ENCODE results near the gene ZNF133.
"Not testable (repeated sequence)": the region's sequence is repeated elsewhere in the genome, so short reads cannot be mapped to it uniquely, and the experiment has no call there.

Gene ZNF133

GRCh38 chr20:18266282-18266681 lies 22.0 kb upstream of the ZNF133 start:
- H3K4me3 ChIP-seq (ENCODE audit: control insufficient read depth, low read depth, low read length): no peak overlapping the region
- TF ChIP-seq CTCF (IDR thresholded peaks at IDR 0.05; ENCODE audit: control insufficient read depth, insufficient read depth, low read depth, low read length, missing control alignments): no peak
- no peak for DNase-seq (ENCODE audit: low read depth)

DNA sequence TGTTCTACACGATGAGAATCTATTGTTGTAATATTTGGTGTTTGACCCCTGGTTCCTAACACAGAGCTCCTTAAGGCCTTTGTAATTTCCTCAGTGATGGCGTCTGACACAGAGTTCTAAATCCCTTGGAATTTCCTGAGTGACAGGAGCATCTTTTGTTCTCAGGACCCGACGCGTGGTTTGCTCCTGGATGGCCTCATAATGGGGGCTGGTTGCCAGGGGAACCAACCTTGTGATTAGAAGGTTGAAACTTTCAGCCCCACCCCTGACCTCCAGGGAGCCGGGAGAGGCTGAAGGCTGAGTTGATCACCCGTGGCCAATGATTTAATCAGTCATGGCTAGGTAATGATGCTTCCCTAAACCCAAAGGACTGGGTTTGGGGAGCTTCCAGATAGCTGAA lies 20.5 kb upstream of the ZNF133 start:
- no peak for DNase-seq (ENCODE audit: low read depth)
- no peak for TF ChIP-seq CTCF (IDR thresholded peaks at IDR 0.05; ENCODE audit: control insufficient read depth, insufficient read depth, low read depth, low read length, missing control alignments)
- H3K4me3 ChIP-seq (ENCODE audit: control insufficient read depth, low read depth, low read length): no peak overlapping the region

- H3K4me3 ChIP-seq (ENCODE audit: control insufficient read depth, low read depth, low read length): no peak overlapping the region
- TF ChIP-seq CTCF (IDR thresholded peaks at IDR 0.05; ENCODE audit: control insufficient read depth, insufficient read depth, low read depth, low read length, missing control alignments): no peak
- DNase-seq (ENCODE audit: low read depth): no peak
These were observed 17.2 kb upstream of the ZNF133 start for GRCh38 chr20:18271160-18271559.

DNA sequence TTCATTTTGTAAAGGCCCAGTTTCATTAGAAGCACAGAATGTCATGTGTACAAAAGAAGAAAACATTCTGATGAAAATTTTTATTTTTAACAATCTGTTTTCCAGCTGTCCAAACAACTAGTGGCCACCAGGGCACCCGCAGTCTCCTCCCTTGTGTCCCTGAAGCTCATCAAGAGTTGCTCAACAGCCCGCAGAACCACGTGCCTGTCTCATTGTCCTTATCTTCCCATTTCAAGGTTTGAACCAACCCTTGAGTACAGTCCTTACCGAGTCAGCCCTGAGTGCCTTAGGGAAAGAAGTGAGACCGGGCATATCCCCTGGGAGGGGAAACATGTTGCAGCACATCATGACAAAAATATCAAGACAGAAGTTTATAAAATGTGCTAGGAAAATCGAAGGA lies 15.9 kb upstream of the ZNF133 start:
- no peak for DNase-seq (ENCODE audit: low read depth)
- H3K4me3 ChIP-seq (ENCODE audit: control insufficient read depth, low read depth, low read length): no peak overlapping the region
- no peak for TF ChIP-seq CTCF (IDR thresholded peaks at IDR 0.05; ENCODE audit: control insufficient read depth, insufficient read depth, low read depth, low read length, missing control alignments)

DNA sequence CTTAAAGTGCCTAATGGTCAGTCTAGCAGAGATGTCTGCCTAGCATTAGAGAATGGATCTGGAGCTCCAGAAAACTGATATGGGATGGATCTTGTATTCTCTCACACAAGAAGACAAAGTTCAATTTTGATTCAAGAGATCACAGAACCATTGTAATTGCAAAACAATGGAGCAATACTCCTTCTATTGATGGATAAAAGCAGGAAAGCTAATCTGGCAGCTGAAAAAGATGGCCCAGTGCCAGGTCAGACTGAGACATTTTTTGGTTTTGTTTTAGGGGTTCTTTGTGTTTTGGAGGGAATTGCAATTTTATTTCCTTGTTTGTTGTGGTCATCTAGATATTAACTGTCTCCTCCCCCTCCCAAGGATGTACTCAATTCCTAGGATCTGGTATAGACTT lies 14.6 kb upstream of the ZNF133 start:
- no peak for DNase-seq (ENCODE audit: low read depth)
- TF ChIP-seq CTCF (IDR thresholded peaks at IDR 0.05; ENCODE audit: control insufficient read depth, insufficient read depth, low read depth, low read length, missing control alignments): no peak
- no peak overlapping the region for H3K4me3 ChIP-seq (ENCODE audit: control insufficient read depth, low read depth, low read length)

DNA sequence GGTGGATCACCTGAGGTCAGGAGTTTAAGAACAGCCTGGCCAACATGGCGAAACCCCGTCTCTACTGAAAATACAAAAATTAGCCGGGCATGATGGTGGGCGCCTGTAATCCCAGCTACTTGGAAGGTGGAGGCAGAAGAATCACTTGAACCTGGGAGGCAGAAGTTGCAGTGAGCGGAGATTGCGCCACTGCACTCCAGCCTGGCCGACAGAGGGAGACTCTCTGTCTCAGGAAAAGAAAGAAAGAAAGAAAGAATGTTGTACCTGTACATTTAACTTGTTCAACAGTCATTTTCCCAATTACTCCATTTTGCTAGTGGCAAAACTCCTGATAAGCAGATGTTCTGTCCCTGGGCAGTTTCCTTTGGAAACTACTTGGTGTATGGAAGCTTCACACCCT lies 12.4 kb upstream of the ZNF133 start:
- not testable (repeated sequence) for DNase-seq (ENCODE audit: low read depth); H3K4me3 ChIP-seq (ENCODE audit: control insufficient read depth, low read depth, low read length)

- peak; percentile 95 for TF ChIP-seq CTCF (IDR thresholded peaks at IDR 0.05; ENCODE audit: control insufficient read depth, insufficient read depth, low read depth, low read length, missing control alignments)
- DNase-seq (ENCODE audit: low read depth): peak; percentile 20
- H3K4me3 ChIP-seq (ENCODE audit: control insufficient read depth, low read depth, low read length): no peak overlapping the region
These were observed 11.5 kb upstream of the ZNF133 start for GRCh38 chr20:18276821-18277220.
